HG02970 (cell line): ENCODE measurements around the gene MGMT.

Source experiments
- ATAC-seq: cut with Tn5 transposase; IDR thresholded peaks from one replicate; pipeline ENCODE4 v1.9.1; 2021; ENCODE audit warnings: mild to moderate bottlenecking, moderate library complexity, moderate number of reproducible peaks; ENCODE audit not compliant: unreplicated experiment, low FRiP score

The MGMT gene

GRCh38 chr10:129579228-129579627 lies 112.2 kb downstream of the MGMT start:
- ATAC-seq: no peak

DNA sequence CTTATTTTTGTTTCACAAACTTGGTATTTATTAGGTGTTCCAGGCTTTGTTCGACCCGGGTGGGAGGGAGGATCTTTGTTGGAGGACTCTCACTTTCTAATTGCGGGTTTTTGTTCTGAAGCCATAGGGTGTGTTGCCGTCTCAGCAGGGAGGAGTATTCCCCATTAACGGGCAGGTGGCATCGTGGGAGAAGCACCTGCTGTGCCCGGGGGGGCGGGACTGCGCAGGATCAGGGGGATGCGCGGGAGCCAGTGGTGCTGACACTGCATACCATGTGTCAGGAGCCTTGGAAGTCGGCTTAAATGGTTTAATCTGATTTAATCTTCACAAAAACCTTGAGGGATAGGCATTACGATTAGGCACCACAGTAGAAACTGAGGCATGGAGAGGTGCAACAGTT lies 113.0 kb downstream of the MGMT start:
- no peak for ATAC-seq

GRCh38 chr10:129580901-129581300 lies 113.9 kb downstream of the MGMT start:
- ATAC-seq: no peak

DNA sequence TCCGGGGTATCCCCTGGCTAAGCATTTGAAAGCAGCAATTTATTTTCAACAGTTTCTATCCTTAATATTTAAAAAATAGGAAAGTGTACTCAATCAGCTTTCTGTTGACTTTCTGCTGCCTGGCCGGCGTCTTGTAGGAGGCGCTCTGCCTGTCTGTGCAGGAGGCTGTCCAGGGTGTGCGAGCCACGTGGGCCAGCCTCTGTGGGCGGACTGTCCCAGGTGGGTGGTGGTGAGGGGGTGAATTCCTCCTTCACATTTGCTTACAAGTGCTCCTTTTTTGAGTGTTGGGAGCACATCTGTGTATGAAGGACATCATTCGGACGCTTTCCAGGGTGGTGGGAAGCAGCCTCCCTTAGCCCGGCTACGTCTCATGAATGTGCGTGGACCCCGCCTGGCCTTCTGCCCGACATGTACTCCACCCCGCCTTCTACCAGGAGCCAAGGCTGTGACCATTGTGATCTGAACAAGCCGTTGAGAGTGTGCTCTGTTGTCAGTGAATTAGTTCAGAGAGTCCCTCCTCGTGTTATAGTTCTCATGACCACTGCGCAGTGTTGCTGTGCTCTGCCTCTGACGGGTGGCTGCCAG lies 114.9 kb downstream of the MGMT start:
- ATAC-seq: no peak

DNA sequence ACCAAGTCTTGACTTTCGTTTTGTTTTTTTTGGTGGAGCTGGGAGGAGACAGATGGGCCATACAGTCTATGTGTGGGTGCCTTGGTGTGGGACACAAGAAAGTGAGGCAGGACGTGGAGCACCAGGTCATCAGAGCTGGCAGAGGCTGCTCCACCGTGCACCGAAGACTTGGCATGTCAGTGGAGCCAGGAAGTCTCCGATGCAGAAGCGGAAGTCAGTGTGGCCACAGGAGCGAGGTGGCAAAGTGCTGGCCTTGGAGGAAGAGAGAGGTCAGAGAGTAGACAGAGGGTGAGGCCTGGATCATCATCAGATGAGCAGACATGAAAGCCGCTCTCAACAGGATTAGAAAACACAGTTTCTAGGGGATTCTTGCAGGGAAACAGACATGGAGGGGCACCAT lies 116.8 kb downstream of the MGMT start:
- no peak for ATAC-seq

DNA sequence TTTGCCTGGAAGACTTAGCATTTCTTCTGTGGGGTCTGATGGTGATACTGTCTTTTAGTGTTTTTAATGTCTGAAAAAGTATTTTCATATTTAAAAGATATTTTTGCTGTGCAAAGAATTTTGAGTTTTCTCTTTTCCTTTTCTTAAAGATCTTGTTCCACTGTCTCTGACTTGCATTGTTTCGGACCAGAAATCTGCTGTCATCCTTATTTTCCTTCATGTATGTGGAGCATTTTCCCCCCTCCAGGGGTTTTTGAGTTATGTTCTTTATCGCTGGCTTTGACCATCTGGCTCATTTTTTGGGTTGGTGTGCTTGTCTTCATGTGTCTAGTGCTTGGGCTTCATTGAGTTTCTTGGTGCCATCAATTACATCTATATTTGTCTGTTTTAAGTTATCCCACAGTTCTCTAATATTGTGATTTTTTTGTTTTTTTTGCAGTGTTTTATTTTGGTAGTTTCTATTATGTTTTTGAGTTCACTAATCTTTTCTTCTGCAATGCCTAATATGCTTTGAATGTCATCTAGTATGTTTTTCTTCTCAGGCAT lies 119.9 kb downstream of the MGMT start:
- ATAC-seq: no peak

DNA sequence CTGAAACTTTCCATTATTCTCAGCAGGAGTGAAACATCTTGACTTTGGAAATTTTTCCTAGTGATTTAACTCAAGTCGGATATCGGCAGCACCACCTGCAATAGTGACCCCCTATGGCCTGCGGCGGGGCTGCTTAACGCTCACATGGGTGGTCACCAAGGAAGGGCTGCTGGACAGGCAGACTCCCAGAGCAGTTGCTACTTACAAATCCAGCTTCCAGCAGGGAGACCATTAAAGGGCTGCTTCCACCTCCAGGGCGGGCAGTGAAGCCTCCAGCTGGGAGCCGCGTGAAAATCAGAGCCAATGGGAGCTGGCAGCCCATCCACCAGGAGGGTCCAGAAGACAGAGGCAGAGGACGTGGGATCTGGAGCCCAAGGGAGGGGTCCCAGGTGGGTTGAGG lies 122.5 kb downstream of the MGMT start:
- ATAC-seq: no peak

GRCh38 chr10:129593953-129594352 lies 126.9 kb downstream of the MGMT start:
- no peak for ATAC-seq

DNA sequence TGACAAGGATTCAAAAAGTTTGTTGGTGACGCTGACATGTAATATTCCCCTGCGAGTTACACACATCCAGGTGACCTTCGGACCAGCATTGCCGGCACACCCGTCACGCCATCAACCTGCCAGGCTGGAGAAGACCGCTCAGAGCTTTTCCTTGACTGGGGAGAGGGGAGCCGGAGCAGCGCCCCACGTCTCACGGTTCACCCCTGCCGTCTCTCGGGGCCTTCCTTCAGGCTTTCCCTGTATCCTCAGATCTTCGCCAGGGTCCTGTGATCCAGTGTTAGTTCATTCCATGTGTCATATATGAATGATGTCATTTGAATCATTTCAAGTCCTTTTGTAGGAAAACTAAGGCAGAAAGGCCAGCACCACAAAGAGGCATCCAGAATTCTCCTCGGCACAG lies 127.8 kb downstream of the MGMT start:
- no peak for ATAC-seq

- no peak for ATAC-seq
Observed at GRCh38 chr10:129598413-129598812, 131.4 kb downstream of the MGMT start.

GRCh38 chr10:129599160-129599559 lies 132.1 kb downstream of the MGMT start:
- ATAC-seq: no peak

DNA sequence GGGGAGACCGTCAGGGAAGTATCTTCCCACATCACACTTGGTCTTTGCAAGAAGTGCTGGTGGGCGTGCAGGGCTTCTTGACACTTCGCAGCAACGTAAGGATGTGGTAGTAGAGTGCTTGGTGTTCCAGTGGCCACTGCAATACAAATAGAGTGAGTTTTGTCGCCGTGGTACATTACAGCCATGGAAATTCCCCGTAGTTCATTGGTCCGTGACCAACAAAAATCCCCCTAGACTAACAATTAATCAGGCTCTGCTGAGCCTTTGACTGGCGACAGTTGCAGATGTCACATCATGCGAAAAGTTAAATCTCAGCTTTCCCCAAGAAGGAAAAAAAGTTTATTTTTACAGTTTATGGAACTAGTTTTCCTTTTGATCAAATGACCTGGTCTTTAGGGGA lies 134.7 kb downstream of the MGMT start:
- no peak for ATAC-seq

GRCh38 chr10:129602938-129603535 lies 136.0 kb downstream of the MGMT start:
- no peak for ATAC-seq

DNA sequence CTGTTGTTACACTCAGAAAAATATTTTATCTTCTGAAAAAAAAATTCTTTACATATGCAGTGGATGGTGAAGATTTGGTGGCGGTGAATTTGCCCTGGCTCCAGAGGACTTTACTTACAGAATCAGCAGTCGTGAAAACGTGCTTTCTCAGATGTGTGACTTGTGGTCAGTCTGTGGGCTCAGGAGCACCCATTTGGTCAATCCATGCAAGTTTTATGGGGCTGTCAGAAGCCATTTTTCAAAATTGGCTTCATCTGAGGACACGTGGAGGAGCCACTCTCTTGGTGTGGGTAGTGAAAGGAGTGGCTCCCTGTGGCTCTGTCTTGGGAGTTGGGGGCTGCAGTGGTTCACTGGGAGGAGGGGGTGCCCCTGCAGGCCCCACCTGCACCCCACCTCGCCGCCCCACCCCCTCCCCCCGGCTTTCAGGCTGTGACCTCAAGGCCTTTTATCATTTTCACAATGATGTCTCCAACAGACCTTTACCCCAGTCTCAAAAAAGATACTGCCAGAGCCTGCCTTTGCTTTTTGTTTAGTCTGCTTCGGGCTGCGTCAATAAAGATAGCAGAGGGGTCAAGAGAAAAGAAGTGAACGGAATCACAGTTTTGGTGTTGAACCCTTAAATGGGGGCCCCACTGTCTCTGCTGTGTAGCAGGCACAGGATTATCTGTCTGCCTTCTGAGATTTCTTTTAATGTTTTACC lies 137.4 kb downstream of the MGMT start:
- no peak for ATAC-seq

DNA sequence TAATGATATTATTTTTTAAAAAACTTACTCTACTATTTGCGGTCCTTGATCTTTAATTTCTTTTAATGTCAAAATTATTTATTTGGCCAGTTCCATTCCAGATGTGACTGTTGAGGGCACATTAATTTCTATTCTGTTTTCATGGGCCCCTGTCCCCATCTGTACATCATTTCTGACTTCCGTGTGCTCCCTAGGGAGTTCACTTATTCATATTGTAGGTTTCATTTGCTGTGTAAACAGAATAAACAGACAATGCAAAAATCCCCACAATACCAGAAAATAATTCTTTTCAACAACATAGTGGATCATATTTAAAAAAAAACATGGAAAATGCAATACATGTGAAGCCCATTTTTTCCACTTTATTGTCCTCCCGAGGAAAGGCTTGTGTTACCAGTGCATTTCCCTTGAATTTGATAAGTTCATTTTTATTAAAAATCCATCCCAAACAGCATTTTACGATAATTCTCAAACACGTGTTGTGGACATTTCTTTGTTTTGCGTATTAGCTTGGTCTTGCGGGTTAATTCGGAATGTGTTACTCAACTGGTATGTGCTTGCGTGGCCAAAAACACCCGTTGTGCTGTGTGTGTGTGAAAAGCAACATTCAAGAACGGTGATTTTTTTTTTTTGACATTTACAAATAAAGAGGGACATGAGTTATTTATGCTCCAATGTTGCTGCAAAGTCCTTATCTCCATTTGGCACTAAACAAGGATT lies 138.4 kb downstream of the MGMT start:
- no peak for ATAC-seq

GRCh38 chr10:129605986-129606518 lies 139.0 kb downstream of the MGMT start:
- no peak for ATAC-seq

DNA sequence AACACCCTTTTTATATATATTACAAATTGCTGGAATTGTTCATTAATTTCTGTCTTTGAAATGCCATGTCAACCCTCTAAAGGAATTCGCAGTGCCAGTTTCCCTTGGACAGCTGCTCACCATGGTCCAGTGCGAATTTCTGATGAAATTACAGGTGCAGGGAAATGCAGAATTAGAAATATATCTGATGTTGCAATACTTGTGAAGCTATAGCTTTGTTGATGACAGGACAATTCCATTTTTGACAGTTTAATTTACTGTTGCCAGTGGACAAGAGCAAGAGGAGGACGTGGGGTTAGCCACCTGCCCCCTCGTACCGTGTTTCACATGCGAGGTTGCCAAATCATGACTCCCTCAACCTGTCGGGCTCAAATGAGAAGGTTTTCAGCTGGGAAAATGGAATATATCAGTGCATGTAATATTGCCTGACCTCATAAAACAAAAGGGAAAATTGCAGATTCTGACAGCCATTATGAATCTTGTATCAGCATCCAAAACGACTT lies 140.6 kb downstream of the MGMT start:
- ATAC-seq: no peak

DNA sequence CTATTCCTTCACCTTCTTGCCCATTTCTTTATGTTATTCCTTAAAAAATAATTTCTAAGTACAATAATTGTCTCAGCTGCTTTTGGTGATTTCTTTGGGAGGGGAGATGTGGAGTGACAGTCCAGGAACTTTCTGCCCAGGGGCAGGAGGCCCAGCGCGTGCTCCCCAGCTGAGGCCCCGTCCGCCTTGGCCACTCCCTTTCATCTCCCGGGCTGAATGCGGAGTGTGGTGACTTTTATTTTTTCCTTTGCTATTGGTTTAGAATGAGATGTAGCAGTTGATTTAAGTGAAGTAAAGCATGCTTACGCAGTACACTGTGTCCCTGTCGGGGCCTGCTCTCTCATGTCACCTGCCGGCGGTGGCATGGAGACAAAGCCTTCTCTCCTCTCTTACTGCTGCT lies 141.6 kb downstream of the MGMT start:
- ATAC-seq: no peak

GRCh38 chr10:129609551-129609950 lies 142.5 kb downstream of the MGMT start:
- ATAC-seq: no peak

DNA sequence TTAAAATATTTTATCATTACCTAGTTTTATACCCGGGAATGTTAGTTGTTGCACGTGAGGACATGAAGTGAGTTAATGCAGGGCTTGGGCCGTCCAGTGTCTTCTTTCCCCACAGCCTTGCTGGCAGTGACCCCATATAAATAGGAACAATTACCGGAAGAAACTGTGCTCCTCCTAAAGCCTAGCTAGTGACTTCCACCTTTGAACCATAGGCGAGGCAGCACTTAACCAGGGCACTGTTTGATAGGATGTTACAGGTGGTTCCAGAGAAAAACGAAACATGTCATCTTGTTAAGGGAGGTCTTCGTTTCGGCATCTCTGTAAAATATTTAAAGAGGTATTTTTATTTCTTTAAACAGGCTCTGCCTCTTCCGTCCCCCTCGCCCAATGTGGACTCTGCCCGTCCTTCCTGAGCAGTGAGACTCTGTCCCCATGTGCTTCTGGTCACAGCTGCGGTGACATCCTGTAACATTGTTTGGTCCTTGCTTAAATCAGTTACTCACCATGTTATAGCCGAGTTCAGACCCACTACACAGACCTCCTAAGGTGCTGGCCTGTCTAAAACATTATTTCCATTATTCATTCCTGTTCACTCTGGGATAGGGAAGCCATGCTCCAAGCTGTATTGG lies 145.6 kb downstream of the MGMT start:
- no peak for ATAC-seq
